ENCODE measurements around the gene GNPNAT1. TPM values are rescaled to one million over a fixed set of nuclear protein-coding genes. Genes with fewer than 3 reads are reported as not detected.
"Not testable (repeated sequence)": the region's sequence is repeated elsewhere in the genome, so short reads cannot be mapped to it uniquely, and the experiment has no call there.

GNPNAT1 gene
- total RNA-seq, 1 experiment from 2014 or later = 17.8 TPM

DNA sequence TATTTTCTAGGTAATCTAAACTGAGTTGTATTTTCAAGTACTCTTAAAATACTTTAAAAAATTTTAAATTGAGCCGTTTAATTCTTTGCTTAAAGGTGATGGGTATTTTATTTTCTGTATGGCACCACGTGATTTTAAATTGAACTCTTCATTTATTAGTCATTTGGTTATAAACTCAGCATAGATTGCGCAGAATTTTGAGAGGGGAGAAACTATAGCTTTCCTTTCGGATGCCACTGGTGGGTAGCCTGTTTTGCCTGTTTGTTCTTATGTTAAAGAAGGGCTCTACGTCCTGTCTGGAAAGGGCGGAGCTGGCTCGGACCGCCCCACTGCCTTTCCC is 61.9 kb downstream of the GNPNAT1 start:
- DNase-seq (ENCODE audit: low spot score) = no peak

DNA sequence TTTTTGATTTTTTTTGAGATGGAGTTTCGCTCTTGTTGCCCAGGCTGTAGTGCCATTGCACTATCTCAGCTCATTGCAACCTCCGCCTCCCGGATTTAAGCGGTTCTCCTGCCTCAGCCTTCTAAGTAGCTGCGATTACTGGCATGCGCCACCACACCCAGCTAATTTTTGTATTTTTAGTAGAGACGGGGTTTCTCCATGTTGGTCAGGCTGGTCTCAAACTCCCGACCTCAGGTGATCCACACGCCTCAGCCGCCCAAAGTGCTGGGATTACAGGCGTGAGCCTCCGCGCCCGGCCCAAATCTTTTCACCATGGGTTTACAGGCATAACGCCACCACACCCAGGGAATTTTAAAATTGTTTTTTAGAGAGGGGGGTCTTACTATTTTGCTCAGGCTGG is 62.4 kb downstream of the GNPNAT1 start:
- not testable (repeated sequence) for DNase-seq (ENCODE audit: low spot score)

DNA sequence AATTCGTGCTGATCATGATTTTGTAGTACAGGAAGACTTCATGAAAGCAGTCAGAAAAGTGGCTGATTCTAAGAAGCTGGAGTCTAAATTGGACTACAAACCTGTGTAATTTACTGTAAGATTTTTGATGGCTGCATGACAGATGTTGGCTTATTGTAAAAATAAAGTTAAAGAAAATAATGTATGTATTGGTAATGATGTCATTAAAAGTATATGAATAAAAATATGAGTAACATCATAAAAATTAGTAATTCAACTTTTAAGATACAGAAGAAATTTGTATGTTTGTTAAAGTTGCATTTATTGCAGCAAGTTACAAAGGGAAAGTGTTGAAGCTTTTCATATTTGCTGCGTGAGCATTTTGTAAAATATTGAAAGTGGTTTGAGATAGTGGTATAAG is 63.9 kb downstream of the GNPNAT1 start:
- DNase-seq (ENCODE audit: low spot score) = not testable (repeated sequence)

Small RNA genes lying within 50 kb of the gene (small RNA-seq; reads per million reads assigned to genes)
- gene AL139317.2 = not detected

Other genes starting within 250 kb of the GNPNAT1 start
- gene TXNDC16, start 239.1 kb downstream of the GNPNAT1 start, total RNA-seq (2014; rRNA removed; shearing (Covaris generic)) = 1.0 and 1.2 TPM in 2 replicates
- 0.48 and 0.65 TPM in 2 replicates for gene GPR137C, start 238.8 kb downstream of the GNPNAT1 start, total RNA-seq (2014; rRNA removed; shearing (Covaris generic))
- 58.8 and 62.2 TPM in 2 replicates for gene ERO1A, start 96.0 kb downstream of the GNPNAT1 start, total RNA-seq (2014; rRNA removed; shearing (Covaris generic))
- gene PSMC6, start 84.4 kb downstream of the GNPNAT1 start, total RNA-seq (2014; rRNA removed; shearing (Covaris generic)) = 52.1 and 56.2 TPM in 2 replicates
- 2.8 and 3.1 TPM in 2 replicates for gene STYX, start 61.4 kb downstream of the GNPNAT1 start, total RNA-seq (2014; rRNA removed; shearing (Covaris generic))
- gene FERMT2, start 159.4 kb upstream of the GNPNAT1 start, total RNA-seq (2014; rRNA removed; shearing (Covaris generic)) = not detected in 2 replicates